Panc1 (cell line): ENCODE results near the gene SNX15.

Source experiments
- POLR2AphosphoS5 ChIP-seq: IDR thresholded peaks from 2 replicates; pipeline ENCODE4 v1.6.1; 2012; ENCODE audit warnings: mild to moderate bottlenecking, low read depth, low read length, moderate library complexity
- TF ChIP-seq, protein P1 (sequence below), 2 experiments: IDR thresholded peaks; 2 replicates each; pipeline ENCODE4 v1.6.1; 2011 to 2012; ENCODE audit warnings: low read depth in 2 of 2, control low read depth in 1 of 2, low read length in 1 of 2, mild to moderate bottlenecking in 1 of 2, moderate library complexity in 1 of 2; ENCODE audit not compliant: insufficient read depth in 1 of 2
- TF ChIP-seq, protein P2 (sequence below): fragments of 450-650 bp; IDR thresholded peaks from 2 replicates; pipeline ENCODE4 v1.5.1; 2017; ENCODE audit warnings: mild to moderate bottlenecking

GRCh38 chr11:65003282-65003681 is 24.0 kb upstream of the SNX15 start:
- TF ChIP-seq, protein P1, sequence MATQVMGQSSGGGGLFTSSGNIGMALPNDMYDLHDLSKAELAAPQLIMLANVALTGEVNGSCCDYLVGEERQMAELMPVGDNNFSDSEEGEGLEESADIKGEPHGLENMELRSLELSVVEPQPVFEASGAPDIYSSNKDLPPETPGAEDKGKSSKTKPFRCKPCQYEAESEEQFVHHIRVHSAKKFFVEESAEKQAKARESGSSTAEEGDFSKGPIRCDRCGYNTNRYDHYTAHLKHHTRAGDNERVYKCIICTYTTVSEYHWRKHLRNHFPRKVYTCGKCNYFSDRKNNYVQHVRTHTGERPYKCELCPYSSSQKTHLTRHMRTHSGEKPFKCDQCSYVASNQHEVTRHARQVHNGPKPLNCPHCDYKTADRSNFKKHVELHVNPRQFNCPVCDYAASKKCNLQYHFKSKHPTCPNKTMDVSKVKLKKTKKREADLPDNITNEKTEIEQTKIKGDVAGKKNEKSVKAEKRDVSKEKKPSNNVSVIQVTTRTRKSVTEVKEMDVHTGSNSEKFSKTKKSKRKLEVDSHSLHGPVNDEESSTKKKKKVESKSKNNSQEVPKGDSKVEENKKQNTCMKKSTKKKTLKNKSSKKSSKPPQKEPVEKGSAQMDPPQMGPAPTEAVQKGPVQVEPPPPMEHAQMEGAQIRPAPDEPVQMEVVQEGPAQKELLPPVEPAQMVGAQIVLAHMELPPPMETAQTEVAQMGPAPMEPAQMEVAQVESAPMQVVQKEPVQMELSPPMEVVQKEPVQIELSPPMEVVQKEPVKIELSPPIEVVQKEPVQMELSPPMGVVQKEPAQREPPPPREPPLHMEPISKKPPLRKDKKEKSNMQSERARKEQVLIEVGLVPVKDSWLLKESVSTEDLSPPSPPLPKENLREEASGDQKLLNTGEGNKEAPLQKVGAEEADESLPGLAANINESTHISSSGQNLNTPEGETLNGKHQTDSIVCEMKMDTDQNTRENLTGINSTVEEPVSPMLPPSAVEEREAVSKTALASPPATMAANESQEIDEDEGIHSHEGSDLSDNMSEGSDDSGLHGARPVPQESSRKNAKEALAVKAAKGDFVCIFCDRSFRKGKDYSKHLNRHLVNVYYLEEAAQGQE (IDR thresholded peaks at IDR 0.05; ENCODE audit: insufficient read depth in 1 of 2, low read depth in 2 of 2, low read length in 1 of 2): peak; percentile 89 to 93
- TF ChIP-seq POLR2AphosphoS5: no peak
- TF ChIP-seq, protein P2, sequence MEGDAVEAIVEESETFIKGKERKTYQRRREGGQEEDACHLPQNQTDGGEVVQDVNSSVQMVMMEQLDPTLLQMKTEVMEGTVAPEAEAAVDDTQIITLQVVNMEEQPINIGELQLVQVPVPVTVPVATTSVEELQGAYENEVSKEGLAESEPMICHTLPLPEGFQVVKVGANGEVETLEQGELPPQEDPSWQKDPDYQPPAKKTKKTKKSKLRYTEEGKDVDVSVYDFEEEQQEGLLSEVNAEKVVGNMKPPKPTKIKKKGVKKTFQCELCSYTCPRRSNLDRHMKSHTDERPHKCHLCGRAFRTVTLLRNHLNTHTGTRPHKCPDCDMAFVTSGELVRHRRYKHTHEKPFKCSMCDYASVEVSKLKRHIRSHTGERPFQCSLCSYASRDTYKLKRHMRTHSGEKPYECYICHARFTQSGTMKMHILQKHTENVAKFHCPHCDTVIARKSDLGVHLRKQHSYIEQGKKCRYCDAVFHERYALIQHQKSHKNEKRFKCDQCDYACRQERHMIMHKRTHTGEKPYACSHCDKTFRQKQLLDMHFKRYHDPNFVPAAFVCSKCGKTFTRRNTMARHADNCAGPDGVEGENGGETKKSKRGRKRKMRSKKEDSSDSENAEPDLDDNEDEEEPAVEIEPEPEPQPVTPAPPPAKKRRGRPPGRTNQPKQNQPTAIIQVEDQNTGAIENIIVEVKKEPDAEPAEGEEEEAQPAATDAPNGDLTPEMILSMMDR: no peak
